Immature natural killer cell (primary cell): ENCODE measurements around the gene MIA3. TPM values are rescaled to one million over a fixed set of nuclear protein-coding genes. Genes with fewer than 3 reads are reported as not detected.
"Not testable (repeated sequence)": the region's sequence is repeated elsewhere in the genome, so short reads cannot be mapped to it uniquely, and the experiment has no call there.

ENCODE experiments used
- DNase-seq, 3 donors: peaks; one replicate each; pipeline ENCODE4 v3.0.0; 2022; ENCODE audit warnings: mixed read lengths in 1 of 3
- H3K27ac Mint-ChIP-seq, 6 donors: one replicate each; pipeline ENCODE4 v1.8.0; 2020; ENCODE audit warnings: mixed read lengths in 6 of 6, mild to moderate bottlenecking in 5 of 6, inconsistent platforms in 4 of 6, moderate library complexity in 3 of 6
- H3K27me3 Mint-ChIP-seq, 3 donors: one replicate each; pipeline ENCODE4 v1.8.0; 2020 to 2021; ENCODE audit warnings: low read depth in 3 of 3, mild to moderate bottlenecking in 3 of 3, mixed read lengths in 3 of 3, moderate library complexity in 3 of 3, inconsistent platforms in 1 of 3
- H3K36me3 Mint-ChIP-seq, 3 donors: one replicate each; pipeline ENCODE4 v1.8.0; 2020; ENCODE audit warnings: mixed read lengths in 3 of 3, inconsistent platforms in 2 of 3, mild to moderate bottlenecking in 2 of 3
- H3K4me1 Mint-ChIP-seq, 2 donors: one replicate each; pipeline ENCODE4 v1.8.0; 2020; ENCODE audit warnings: inconsistent platforms in 2 of 2, mild to moderate bottlenecking in 2 of 2, mixed read lengths in 2 of 2, moderate library complexity in 1 of 2
- H3K4me3 Mint-ChIP-seq, 5 donors: one replicate each; pipeline ENCODE4 v1.8.0; 2020; ENCODE audit warnings: mild to moderate bottlenecking in 5 of 5, mixed read lengths in 5 of 5, inconsistent platforms in 3 of 5, moderate library complexity in 3 of 5
- H3K9me3 Mint-ChIP-seq, 6 donors: one replicate each; pipeline ENCODE4 v1.8.0; 2020; ENCODE audit warnings: mild to moderate bottlenecking in 6 of 6, mixed read lengths in 6 of 6, inconsistent platforms in 4 of 6, moderate library complexity in 3 of 6
- polyA plus RNA-seq, 3 donors: library from polyadenylated mRNA; unstranded; fragments of 300-500 nt; fragmentation: Illumina TruSeq; gene quantifications; one replicate each; pipeline ENCODE4 v1.2.3, GENCODE V29; 2021

MIA3 gene
- polyA plus RNA-seq, 3 donors from 2014 or later: 24.5 to 61.6 (median 50.8) TPM

DNA sequence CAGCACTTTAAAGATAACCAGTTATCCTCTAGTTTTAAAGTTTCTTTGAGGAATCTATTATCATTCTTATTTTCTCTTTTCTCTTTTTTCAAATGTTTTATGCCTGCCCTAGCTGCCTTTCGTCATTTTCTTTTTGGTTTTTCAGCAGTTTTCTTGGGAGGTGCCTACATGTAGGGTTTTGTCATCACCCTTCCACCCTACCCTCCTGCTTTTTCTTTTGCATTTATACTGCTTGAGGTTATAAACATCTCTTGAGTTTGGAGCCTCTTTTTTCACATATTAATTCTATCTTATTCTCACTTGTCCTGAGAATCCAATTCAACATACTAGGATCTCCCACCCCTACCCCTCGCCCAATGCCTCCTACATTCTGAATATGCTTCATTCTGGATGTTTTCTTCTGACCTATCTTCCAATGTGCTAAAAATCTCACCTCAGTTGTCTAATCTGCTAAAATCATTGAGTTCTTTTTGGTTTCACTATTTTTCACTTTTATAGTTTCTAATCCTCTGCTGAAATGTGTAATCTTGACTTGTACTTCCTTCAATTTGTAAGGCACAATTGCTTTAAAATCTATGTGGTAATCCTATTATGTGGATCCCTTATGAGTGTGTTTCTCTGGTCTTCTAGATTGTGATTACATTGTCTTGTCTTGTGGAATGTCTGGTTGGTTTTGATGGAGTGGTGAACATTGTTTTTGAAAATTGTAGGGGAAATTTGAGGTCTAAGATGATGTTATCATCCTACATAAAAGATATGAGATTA is 38.7 kb downstream of the MIA3 start:
- no peak for DNase-seq
- H3K9me3 Mint-ChIP-seq: no peaks in the 10 kb centered on the region
- peaks cover 49 to 82% (median 54%) of the 10 kb centered on the region in 3 donors for H3K36me3 Mint-ChIP-seq
- H3K27me3 Mint-ChIP-seq: peaks cover 0 to 4% (median 0%) of the 10 kb centered on the region in 3 donors
- peaks cover 24 to 44% of the 10 kb centered on the region in 2 donors for H3K4me1 Mint-ChIP-seq
- no peak overlapping the region for H3K4me3 Mint-ChIP-seq
- peak overlapping the region; percentile 51 to 90 (median 66) for H3K27ac Mint-ChIP-seq

GRCh38 chr1:222657899-222658298 is 40.0 kb downstream of the MIA3 start:
- H3K27ac Mint-ChIP-seq: peak overlapping the region in 3 of 6 donors; percentile 3 to 33 (median 26)
- H3K4me1 Mint-ChIP-seq: peaks cover 25 to 40% of the 10 kb centered on the region in 2 donors
- no peak for DNase-seq
- H3K36me3 Mint-ChIP-seq: peaks cover 46 to 78% (median 46%) of the 10 kb centered on the region in 3 donors
- H3K4me3 Mint-ChIP-seq: no peak overlapping the region
- no peaks in the 10 kb centered on the region for H3K9me3 Mint-ChIP-seq
- peaks cover 0 to 4% (median 0%) of the 10 kb centered on the region in 3 donors for H3K27me3 Mint-ChIP-seq

DNA sequence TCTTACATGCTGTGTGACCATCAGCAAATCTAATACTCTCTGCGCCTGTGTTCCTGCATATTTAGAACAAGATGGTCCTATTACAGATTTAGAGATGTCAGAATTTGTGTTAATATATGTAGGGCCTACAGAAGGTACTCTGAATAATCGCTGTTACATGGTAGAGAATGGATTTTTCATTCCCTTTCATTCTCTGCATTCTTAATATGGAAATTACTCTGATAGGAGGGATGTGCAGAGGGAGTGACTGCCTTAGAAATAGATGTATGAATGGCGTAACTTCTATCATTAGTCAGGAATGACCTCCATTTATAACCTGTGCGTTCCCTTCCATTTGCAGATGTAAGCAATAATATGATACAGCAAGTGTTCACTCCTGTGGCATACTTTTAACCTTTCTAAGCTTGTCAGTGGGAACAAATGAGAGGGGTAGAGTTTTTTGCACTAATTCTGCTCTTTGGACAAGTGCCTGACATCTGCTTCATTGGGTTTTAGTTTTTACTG is 45.6 kb downstream of the MIA3 start:
- peaks cover 17 to 53% (median 37%) of the 10 kb centered on the region in 3 donors for H3K36me3 Mint-ChIP-seq
- no peak overlapping the region for H3K27ac Mint-ChIP-seq
- no peaks in the 10 kb centered on the region for H3K9me3 Mint-ChIP-seq

GRCh38 chr1:222665964-222666363 is 48.1 kb downstream of the MIA3 start:
- peaks cover 15 to 42% (median 27%) of the 10 kb centered on the region in 3 donors for H3K36me3 Mint-ChIP-seq
- DNase-seq: no peak
- no peaks in the 10 kb centered on the region for H3K27me3 Mint-ChIP-seq
- H3K27ac Mint-ChIP-seq: peak overlapping the region in 2 of 6 donors; percentile 40 to 50
- no peak overlapping the region for H3K4me3 Mint-ChIP-seq
- peaks cover 2 to 6% of the 10 kb centered on the region in 2 donors for H3K4me1 Mint-ChIP-seq
- H3K9me3 Mint-ChIP-seq: no peaks in the 10 kb centered on the region

More for the DNA sequence above, 45.6 kb downstream of the MIA3 start:
- no peak overlapping the region for H3K4me3 Mint-ChIP-seq
- peaks cover 0 to 2% of the 10 kb centered on the region in 2 donors for H3K4me1 Mint-ChIP-seq
- DNase-seq: no peak
- H3K27me3 Mint-ChIP-seq: no peaks in the 10 kb centered on the region

- H3K27me3 Mint-ChIP-seq, H3K4me3 Mint-ChIP-seq, H3K4me1 Mint-ChIP-seq, H3K27ac Mint-ChIP-seq, H3K9me3 Mint-ChIP-seq, DNase-seq: not testable (repeated sequence)
- peaks cover 16 to 42% (median 28%) of the 10 kb centered on the region in 3 donors for H3K36me3 Mint-ChIP-seq
Measured at GRCh38 chr1:222668184-222668583, 50.3 kb downstream of the MIA3 start.

DNA sequence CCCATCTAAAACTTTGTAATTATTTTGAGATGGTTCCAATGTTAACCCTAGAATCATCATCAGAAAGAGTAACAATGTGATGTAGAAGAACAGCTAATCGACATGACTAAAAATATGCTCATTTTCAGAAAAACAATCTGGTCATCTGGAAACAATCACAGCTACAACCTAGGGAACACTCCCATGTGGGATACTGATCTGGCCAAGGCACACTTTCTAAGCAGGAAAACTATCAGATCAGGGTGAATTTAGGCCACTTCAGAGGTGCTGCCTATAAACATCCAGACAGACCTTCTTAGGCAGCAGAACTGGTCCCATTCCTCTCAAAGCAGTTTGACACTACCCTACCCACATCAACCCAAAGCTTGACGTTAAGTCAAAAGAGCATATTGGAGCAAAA is 51.2 kb downstream of the MIA3 start:
- not testable (repeated sequence) for H3K27me3 Mint-ChIP-seq, DNase-seq, H3K4me1 Mint-ChIP-seq, H3K4me3 Mint-ChIP-seq, H3K27ac Mint-ChIP-seq, H3K9me3 Mint-ChIP-seq
- peaks cover 15 to 43% (median 28%) of the 10 kb centered on the region in 3 donors for H3K36me3 Mint-ChIP-seq

GRCh38 chr1:222670110-222670509 is 52.2 kb downstream of the MIA3 start:
- peak overlapping the region in 3 of 6 donors; percentile 40 to 53 (median 49) for H3K27ac Mint-ChIP-seq
- no peak for DNase-seq
- H3K4me1 Mint-ChIP-seq: peaks cover 0 to 6% of the 10 kb centered on the region in 2 donors
- H3K27me3 Mint-ChIP-seq: no peaks in the 10 kb centered on the region
- peaks cover 11 to 48% (median 28%) of the 10 kb centered on the region in 3 donors for H3K36me3 Mint-ChIP-seq
- no peaks in the 10 kb centered on the region for H3K9me3 Mint-ChIP-seq
- H3K4me3 Mint-ChIP-seq: no peak overlapping the region

GRCh38 chr1:222680080-222680479 is 62.2 kb downstream of the MIA3 start:
- Mint-ChIP-seq H3K4me1 (peaks cover 0 to 2% of the 10 kb centered on the region in 2 donors), H3K27ac (no peak overlapping the region), H3K36me3 (peaks cover 0 to 11% (median 8%) of the 10 kb centered on the region in 3 donors), H3K27me3 (no peaks in the 10 kb centered on the region), H3K9me3 (no peaks in the 10 kb centered on the region), H3K4me3 (no peak overlapping the region)
- DNase-seq: no peak

GRCh38 chr1:222691016-222691415 is 73.1 kb downstream of the MIA3 start:
- Mint-ChIP-seq H3K27me3 (peaks cover 0 to 2% (median 0%) of the 10 kb centered on the region in 3 donors), H3K4me1 (peaks cover 2 to 16% of the 10 kb centered on the region in 2 donors), H3K9me3 (no peaks in the 10 kb centered on the region), H3K36me3 (peaks cover 8 to 12% (median 10%) of the 10 kb centered on the region in 3 donors), H3K27ac (peak overlapping the region in 2 of 6 donors; percentile 20 to 31), H3K4me3 (no peak overlapping the region)
- no peak for DNase-seq

- no peak overlapping the region for H3K27ac Mint-ChIP-seq
- H3K36me3 Mint-ChIP-seq: peaks cover 3 to 4% (median 4%) of the 10 kb centered on the region in 3 donors
- H3K4me1 Mint-ChIP-seq: peaks cover 2 to 24% of the 10 kb centered on the region in 2 donors
- no peak for DNase-seq
- H3K9me3 Mint-ChIP-seq: no peaks in the 10 kb centered on the region
- H3K27me3 Mint-ChIP-seq: no peaks in the 10 kb centered on the region
- H3K4me3 Mint-ChIP-seq: no peak overlapping the region
Measured at GRCh38 chr1:222694927-222695326, 77.0 kb downstream of the MIA3 start.

GRCh38 chr1:222696741-222697140 is 78.8 kb downstream of the MIA3 start:
- H3K4me3 Mint-ChIP-seq: no peak overlapping the region
- H3K9me3 Mint-ChIP-seq: no peaks in the 10 kb centered on the region
- H3K27me3 Mint-ChIP-seq: no peaks in the 10 kb centered on the region
- H3K4me1 Mint-ChIP-seq: peaks cover 2 to 24% of the 10 kb centered on the region in 2 donors
- H3K36me3 Mint-ChIP-seq: peaks cover 3 to 7% (median 4%) of the 10 kb centered on the region in 3 donors
- H3K27ac Mint-ChIP-seq: no peak overlapping the region
- no peak for DNase-seq

- peaks cover 3 to 7% (median 4%) of the 10 kb centered on the region in 3 donors for H3K36me3 Mint-ChIP-seq
- H3K4me1 Mint-ChIP-seq: peaks cover 2 to 24% of the 10 kb centered on the region in 2 donors
- no peaks in the 10 kb centered on the region for H3K27me3 Mint-ChIP-seq
- no peaks in the 10 kb centered on the region for H3K9me3 Mint-ChIP-seq
- DNase-seq: no peak
- H3K27ac Mint-ChIP-seq: peak overlapping the region in 1 of 6 donors; percentile 29
- H3K4me3 Mint-ChIP-seq: no peak overlapping the region
Measured at GRCh38 chr1:222697203-222697602, 79.3 kb downstream of the MIA3 start.

DNA sequence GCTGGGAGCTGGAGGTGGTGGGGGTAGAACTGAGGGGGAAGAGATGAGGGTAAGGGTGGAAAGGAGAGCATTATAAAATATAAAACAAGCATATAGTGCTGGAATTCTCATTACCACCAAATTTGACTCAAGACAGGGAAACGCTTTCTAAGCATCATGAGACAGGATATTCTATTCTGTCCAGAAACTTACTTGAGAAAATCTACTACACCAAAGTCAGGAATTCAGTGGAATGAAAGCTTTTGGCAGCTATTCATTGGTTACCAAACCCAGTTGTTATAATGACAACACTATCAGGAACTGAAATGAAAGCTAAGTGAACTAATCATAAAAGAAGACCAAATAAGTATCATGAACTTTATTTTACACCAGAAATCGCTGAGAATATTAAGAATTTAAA is 79.9 kb downstream of the MIA3 start:
- Mint-ChIP-seq H3K9me3 (no peaks in the 10 kb centered on the region), H3K36me3 (peaks cover 0 to 12% (median 4%) of the 10 kb centered on the region in 3 donors), H3K4me3 (no peak overlapping the region), H3K27ac (peak overlapping the region in 2 of 6 donors; percentile 17 to 49), H3K4me1 (peaks cover 2 to 24% of the 10 kb centered on the region in 2 donors), H3K27me3 (no peaks in the 10 kb centered on the region)
- no peak for DNase-seq

DNA sequence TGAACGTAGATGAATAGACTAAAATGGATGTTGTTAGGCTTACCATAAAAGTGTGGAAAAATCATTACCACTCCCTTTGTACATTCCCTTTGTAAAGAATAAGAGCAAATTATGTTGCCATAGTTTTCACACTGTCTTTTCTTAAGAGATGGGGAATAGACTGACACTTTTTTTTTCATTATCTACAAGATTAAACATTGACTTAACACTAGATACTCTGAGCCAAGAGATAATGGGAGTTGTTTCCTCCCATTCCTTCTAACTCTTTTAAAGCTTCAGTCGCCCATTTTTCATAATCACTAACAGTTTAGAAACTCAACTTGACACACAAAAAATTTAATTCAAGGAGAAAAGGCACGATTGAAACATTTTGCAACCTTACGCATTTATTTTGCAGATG is 84.3 kb downstream of the MIA3 start:
- DNase-seq: no peak
- H3K4me3 Mint-ChIP-seq: no peak overlapping the region
- H3K27ac Mint-ChIP-seq: peak overlapping the region in 1 of 6 donors; percentile 18
- H3K27me3 Mint-ChIP-seq: no peaks in the 10 kb centered on the region
- peaks cover 6 to 42% of the 10 kb centered on the region in 2 donors for H3K4me1 Mint-ChIP-seq
- no peaks in the 10 kb centered on the region for H3K9me3 Mint-ChIP-seq
- peaks cover 0 to 17% (median 10%) of the 10 kb centered on the region in 3 donors for H3K36me3 Mint-ChIP-seq
